Peyer's patch (tissue), 4 donors: Measurements from ENCODE around the gene SRSF5. TPM values are rescaled to one million over a fixed set of nuclear protein-coding genes. Genes with fewer than 3 reads are reported as not detected.

Experiments used
- DNase-seq, 3 donors: peaks; one replicate each; pipeline ENCODE4 v3.0.0-alpha.2; 2017 to 2019
- H3K27ac ChIP-seq, 4 donors: fragments of 200-600 bp; sonication (generic); one replicate each; pipeline ENCODE4 v1.5.1; 2016 to 2019
- H3K27me3 ChIP-seq, 2 donors: fragments of 200-600 bp; sonication (generic); one replicate each; pipeline ENCODE4 v1.5.1; 2019
- H3K36me3 ChIP-seq, 3 donors: fragments of 200-600 bp; sonication (generic); one replicate each; pipeline ENCODE4 v1.5.1; 2016 to 2019
- H3K4me1 ChIP-seq, 4 donors: fragments of 200-600 bp; sonication (generic); one replicate each; pipeline ENCODE4 v1.5.1; 2016 to 2019
- H3K4me3 ChIP-seq, 4 donors: fragments of 200-600 bp; sonication (generic); 1 replicate in 3 of 4; 2 replicates in 1 of 4; pipeline ENCODE4 v1.5.1; 2016 to 2019; ENCODE audit warnings: mild to moderate bottlenecking in 1 of 4
- H3K9me3 ChIP-seq, 4 donors: fragments of 200-600 bp; sonication (generic); one replicate each; pipeline ENCODE4 v1.5.1; 2016 to 2019; ENCODE audit warnings: mild to moderate bottlenecking in 1 of 4
- POLR2A ChIP-seq, 2 donors: fragments of 450-650 bp; IDR thresholded peaks; one replicate each; pipeline ENCODE4 v1.5.1; 2017; ENCODE audit warnings: antibody characterized with exemption in 2 of 2, mild to moderate bottlenecking in 2 of 2, moderate library complexity in 2 of 2
- total RNA-seq, 4 donors: library from RNA; depleted of rRNA; stranded (reverse); fragments of >200 nt; gene quantifications; one replicate each; pipeline ENCODE4 v1.1.0, GENCODE V29; 2016
- TF ChIP-seq, protein P1 (sequence below), 6 experiments: fragments of 450-650 bp in 4 of 6; fragments of 200-600 bp in 2 of 6; sonication (generic) in 1 of 6; IDR thresholded peaks; one replicate each; pipeline ENCODE4 v1.5.1; 2017 to 2019; ENCODE audit warnings: antibody characterized with exemption in 6 of 6, mild to moderate bottlenecking in 3 of 6, moderate library complexity in 1 of 6

SRSF5 gene
- total RNA-seq, 4 donors from 2014 or later = 339 to 528 (median 434) TPM

DNA sequence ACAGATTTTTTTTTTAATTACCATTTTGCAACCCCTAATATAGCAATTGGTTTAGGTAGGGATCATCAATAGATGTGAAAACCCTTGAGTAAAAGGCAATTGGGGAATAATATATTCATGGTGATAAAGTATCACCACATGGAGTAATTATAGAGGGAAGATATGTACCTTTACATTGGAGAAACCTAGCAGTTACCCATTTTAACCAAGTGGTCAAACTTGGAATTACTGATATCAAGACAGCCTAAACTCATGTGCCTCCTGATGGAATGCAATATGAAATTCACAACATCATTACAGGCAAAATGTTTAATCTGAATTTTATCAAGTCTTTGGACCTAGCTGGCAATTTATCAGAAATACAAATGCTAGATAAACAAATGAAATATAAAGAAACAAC is 36.8 kb downstream of the SRSF5 start:
- Histone ChIP-seq H3K4me1 (no peaks in the 10 kb centered on the region), H3K9me3 (no peaks in the 10 kb centered on the region), H3K4me3 (no peak overlapping the region), H3K27ac (no peak overlapping the region), H3K36me3 (no peaks in the 10 kb centered on the region), H3K27me3 (no peaks in the 10 kb centered on the region)
- no peak for DNase-seq
- no peak for TF ChIP-seq POLR2A (IDR thresholded peaks at IDR 0.05)
- TF ChIP-seq, protein P1, sequence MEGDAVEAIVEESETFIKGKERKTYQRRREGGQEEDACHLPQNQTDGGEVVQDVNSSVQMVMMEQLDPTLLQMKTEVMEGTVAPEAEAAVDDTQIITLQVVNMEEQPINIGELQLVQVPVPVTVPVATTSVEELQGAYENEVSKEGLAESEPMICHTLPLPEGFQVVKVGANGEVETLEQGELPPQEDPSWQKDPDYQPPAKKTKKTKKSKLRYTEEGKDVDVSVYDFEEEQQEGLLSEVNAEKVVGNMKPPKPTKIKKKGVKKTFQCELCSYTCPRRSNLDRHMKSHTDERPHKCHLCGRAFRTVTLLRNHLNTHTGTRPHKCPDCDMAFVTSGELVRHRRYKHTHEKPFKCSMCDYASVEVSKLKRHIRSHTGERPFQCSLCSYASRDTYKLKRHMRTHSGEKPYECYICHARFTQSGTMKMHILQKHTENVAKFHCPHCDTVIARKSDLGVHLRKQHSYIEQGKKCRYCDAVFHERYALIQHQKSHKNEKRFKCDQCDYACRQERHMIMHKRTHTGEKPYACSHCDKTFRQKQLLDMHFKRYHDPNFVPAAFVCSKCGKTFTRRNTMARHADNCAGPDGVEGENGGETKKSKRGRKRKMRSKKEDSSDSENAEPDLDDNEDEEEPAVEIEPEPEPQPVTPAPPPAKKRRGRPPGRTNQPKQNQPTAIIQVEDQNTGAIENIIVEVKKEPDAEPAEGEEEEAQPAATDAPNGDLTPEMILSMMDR (IDR thresholded peaks at IDR 0.05) = peak in 2 of 6 experiments; percentile 17 to 19

DNA sequence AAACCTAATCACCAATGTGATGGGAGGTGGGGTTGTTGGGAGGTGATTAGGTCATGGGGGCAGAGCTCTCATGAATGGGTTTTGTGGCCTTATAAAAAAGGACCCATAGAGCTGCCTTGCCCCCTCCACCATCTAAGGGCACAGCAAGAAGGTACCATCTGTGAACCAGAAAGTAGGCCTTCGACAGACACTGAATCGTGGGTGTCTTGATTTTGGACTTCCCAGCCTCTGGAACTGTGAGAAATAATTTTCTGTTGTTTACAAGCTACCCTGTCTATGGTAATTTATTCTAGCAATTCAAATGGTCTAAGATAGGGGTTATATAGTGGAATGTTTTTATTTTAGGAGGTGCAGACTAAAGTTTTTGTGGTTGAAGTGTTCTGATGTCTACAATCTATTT is 38.0 kb downstream of the SRSF5 start:
- Histone ChIP-seq H3K4me3 (no peak overlapping the region), H3K27ac (no peak overlapping the region), H3K27me3 (no peaks in the 10 kb centered on the region), H3K4me1 (no peaks in the 10 kb centered on the region), H3K36me3 (no peaks in the 10 kb centered on the region), H3K9me3 (no peaks in the 10 kb centered on the region)
- TF ChIP-seq, protein P1 (IDR thresholded peaks at IDR 0.05) = no peak
- TF ChIP-seq POLR2A (IDR thresholded peaks at IDR 0.05) = no peak
- no peak for DNase-seq

DNA sequence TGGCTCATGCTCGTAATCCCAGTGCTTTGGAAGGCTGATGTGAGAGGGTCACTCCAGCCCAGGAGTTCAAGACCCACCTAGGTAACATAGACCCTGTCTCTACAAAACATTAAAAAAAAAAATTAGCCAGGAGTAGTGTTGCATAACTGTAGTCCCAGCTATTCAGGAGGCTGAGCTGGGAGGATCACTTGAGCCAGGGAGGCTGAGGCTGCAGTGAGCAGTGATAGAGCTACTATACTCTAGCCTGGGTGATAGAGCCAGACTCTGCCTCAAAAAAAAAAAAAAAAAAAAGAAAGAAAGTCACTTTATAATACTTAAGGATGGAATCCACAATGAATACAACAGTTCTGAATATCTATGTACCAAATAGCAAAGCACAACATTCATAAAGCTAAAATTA is 40.2 kb downstream of the SRSF5 start:
- Histone ChIP-seq H3K9me3 (no peaks in the 10 kb centered on the region), H3K36me3 (no peaks in the 10 kb centered on the region), H3K27ac (no peak overlapping the region), H3K4me3 (no peak overlapping the region), H3K27me3 (no peaks in the 10 kb centered on the region), H3K4me1 (no peaks in the 10 kb centered on the region)
- no peak for DNase-seq
- TF ChIP-seq, protein P1 (IDR thresholded peaks at IDR 0.05) = no peak
- TF ChIP-seq POLR2A (IDR thresholded peaks at IDR 0.05) = no peak

DNA sequence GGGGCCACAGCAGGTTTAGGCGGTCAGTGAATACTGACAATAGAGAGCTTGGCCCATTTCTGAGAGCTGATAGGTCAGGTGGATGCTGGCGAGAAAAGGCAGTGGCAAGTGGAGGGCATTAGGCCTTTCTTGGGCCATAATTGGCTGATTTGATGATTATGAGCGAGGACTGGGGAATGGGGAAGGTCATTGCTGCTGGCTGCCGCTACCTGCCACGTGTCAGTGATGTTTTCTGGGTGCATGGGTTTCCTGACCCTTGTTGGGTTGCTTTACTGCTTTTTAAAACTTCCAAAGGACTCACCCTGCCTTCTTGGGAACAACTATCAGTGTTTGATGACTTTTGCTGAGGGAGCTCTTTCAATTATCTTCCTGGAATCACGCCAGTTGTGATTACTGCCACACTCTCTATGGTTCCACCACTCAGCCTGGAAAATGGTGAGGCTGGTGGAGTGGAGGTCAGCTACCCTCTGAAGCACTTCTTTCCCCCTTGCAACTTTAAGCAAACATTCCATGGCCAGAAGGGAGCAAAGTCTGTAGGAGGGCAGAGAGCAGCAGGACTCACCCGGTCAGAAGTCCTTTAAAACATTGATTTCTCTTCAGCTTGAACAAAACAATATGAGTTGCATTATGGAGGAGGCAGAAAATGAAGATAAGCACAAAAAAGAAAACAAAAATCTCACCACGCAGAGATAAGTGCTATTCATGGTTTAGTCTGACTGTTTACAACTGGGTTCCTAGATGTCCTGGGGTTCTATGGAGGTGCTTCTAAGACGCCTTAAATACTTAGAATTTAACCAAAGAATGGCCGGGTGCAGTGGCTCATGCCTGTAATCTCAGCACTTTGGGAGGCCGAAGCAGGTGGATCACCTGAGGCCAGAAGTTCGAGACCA is 42.2 kb downstream of the SRSF5 start:
- Histone ChIP-seq H3K4me1 (no peaks in the 10 kb centered on the region), H3K4me3 (no peak overlapping the region), H3K27ac (no peak overlapping the region), H3K27me3 (no peaks in the 10 kb centered on the region), H3K36me3 (no peaks in the 10 kb centered on the region), H3K9me3 (no peaks in the 10 kb centered on the region)
- no peak for DNase-seq
- TF ChIP-seq, protein P1 (IDR thresholded peaks at IDR 0.05) = no peak
- TF ChIP-seq POLR2A (IDR thresholded peaks at IDR 0.05) = no peak

DNA sequence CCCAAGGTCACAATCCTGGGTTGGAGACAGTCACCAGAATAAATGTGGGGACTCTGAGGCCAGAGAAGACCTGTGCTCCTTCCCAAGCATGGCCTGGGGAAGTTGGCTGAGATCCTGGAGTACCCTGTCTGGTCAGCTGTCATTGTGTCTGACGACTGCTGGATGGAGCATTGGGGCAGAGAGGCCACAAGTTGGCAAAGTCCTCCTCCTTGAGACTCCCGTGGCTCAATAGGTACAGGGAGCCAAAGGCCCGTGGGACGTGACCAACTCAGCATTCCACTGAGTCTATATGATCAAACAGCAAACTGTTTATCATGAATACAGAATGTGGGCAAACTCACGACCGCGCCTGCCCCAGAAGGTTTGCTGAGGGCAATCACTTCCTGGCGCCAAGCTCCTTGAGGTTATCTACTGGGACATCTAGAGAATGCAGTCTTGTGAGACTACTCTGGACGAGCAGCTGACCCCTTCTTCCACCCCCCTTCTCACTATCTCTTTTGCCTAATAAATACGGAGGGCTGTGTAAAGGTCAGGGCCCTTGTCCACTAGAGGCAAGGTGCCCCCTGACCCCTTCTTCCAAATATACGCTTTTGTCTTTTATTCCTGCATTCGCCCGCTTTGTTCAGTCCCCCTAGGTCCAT is 44.4 kb downstream of the SRSF5 start:
- Histone ChIP-seq H3K9me3 (no peaks in the 10 kb centered on the region), H3K27me3 (no peaks in the 10 kb centered on the region), H3K4me3 (no peak overlapping the region), H3K4me1 (no peaks in the 10 kb centered on the region), H3K36me3 (no peaks in the 10 kb centered on the region), H3K27ac (no peak overlapping the region)
- DNase-seq = no peak
- TF ChIP-seq, protein P1 (IDR thresholded peaks at IDR 0.05) = no peak
- no peak for TF ChIP-seq POLR2A (IDR thresholded peaks at IDR 0.05)
